Natural killer cell (primary cell): ENCODE measurements around the gene GRM2. TPM values are rescaled to one million over a fixed set of nuclear protein-coding genes. Genes with fewer than 3 reads are reported as not detected.

Source experiments
- ATAC-seq, 3 donors: fragments of 150-1000 bp in 2 of 3; fragments of 200-7000 bp in 1 of 3; cut with Tn5 transposase; 1 replicate in 1 of 3; 2 replicates in 2 of 3; pipeline ENCODE4 v1.10.0; 2021; ENCODE audit warnings: mild to moderate bottlenecking in 2 of 3, moderate library complexity in 2 of 3
- DNase-seq, 2 donors: peaks; one replicate each; pipeline versions ENCODE4 v3.0.0 to v3.0.0-alpha.2; 2013 to 2021; ENCODE audit warnings: mixed read lengths in 1 of 2
- H3K27ac ChIP-seq: one replicate; pipeline ENCODE4 v1.5.1; 2013; ENCODE audit warnings: mild to moderate bottlenecking, low read length
- H3K27me3 ChIP-seq: one replicate; pipeline ENCODE4 v1.6.1; 2013; ENCODE audit warnings: low read length; ENCODE audit not compliant: control insufficient read depth, insufficient read depth
- H3K36me3 ChIP-seq: one replicate; pipeline ENCODE4 v1.6.1; 2013; ENCODE audit warnings: low read length; ENCODE audit not compliant: control insufficient read depth, insufficient read depth
- H3K4me1 ChIP-seq: one replicate; pipeline ENCODE4 v1.6.1; 2013; ENCODE audit warnings: low read length; ENCODE audit not compliant: control insufficient read depth, insufficient read depth
- H3K4me3 ChIP-seq: one replicate; pipeline ENCODE4 v1.5.1; 2013; ENCODE audit warnings: low read length
- H3K9me3 ChIP-seq: one replicate; pipeline ENCODE4 v1.6.1; 2013; ENCODE audit warnings: low read length; ENCODE audit not compliant: control insufficient read depth, insufficient read depth
- H3K27ac Mint-ChIP-seq, 2 donors: one replicate each; pipeline ENCODE4 v1.8.0; 2022; ENCODE audit warnings: mild to moderate bottlenecking in 2 of 2, mixed read lengths in 2 of 2, moderate library complexity in 1 of 2
- H3K27me3 Mint-ChIP-seq, 2 donors: one replicate each; pipeline ENCODE4 v1.8.0; 2022; ENCODE audit warnings: low read depth in 2 of 2, mixed read lengths in 2 of 2
- H3K36me3 Mint-ChIP-seq: one replicate; pipeline ENCODE4 v1.8.0; 2022; ENCODE audit warnings: mixed read lengths
- H3K4me1 Mint-ChIP-seq, 2 donors: one replicate each; pipeline ENCODE4 v1.8.0; 2022; ENCODE audit warnings: mixed read lengths in 2 of 2
- H3K4me3 Mint-ChIP-seq: one replicate; pipeline ENCODE4 v1.8.0; 2022; ENCODE audit warnings: mild to moderate bottlenecking, moderate library complexity, mixed read lengths
- H3K9me3 Mint-ChIP-seq, 2 donors: one replicate each; pipeline ENCODE4 v1.8.0; 2022; ENCODE audit warnings: mixed read lengths in 2 of 2
- WGBS: methylation state at CpG from one replicate; pipeline ENCODE4 v1.1.7; 2013; ENCODE audit warnings: missing lambda C conversion rate; ENCODE audit not compliant: insufficient coverage; 5-methylcytosine and 5-hydroxymethylcytosine counted together
- intact Hi-C: fragments of 100-400 bp; cut with micrococcal nuclease; formaldehyde crosslinking; loops from one replicate; pipeline ENCODE4 v1.14.2; 2022
- total RNA-seq, 4 donors: library from RNA; stranded (reverse); fragments of 120-200 nt in 1 of 4; gene quantifications; one replicate each; pipeline versions ENCODE4 v1.2.3 to v1.2.4, GENCODE V29; 2013 to 2022
- TF ChIP-seq, protein P1 (sequence below): fragments of 200-600 bp; IDR thresholded peaks from one replicate; pipeline ENCODE4 v1.8.0; 2022; ENCODE audit warnings: antibody characterized with exemption

Gene GRM2
- total RNA-seq, 3 donors from 2014 or later (not counting 1 experiment from before 2014, with no cell fraction given), result 5.6 to 8.0 (median 7.4) TPM

DNA sequence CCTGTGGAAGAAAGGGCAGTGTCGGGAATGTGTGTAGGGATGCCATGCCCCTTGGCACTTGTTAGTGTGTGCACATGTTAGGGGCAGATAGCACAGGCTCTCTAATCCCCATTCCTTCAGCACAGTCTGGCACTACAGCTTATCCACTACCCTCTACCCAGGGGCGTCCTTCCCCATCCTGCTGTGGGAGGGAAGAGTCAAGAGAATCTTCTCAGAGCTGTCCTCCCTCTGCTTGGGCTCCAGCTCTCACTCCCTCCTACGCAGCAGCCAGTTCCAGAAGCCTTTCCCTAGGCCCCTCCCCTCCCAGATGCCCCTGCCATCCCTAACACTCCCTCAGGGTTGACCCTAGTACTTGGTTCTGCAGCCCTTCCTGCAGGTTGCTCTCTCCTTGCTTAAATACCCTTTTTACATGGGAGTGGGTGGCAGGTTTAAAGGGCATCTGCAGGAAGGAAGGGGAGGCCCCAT lies 815 bp upstream of the GRM2 start:
- TF ChIP-seq, protein P1, sequence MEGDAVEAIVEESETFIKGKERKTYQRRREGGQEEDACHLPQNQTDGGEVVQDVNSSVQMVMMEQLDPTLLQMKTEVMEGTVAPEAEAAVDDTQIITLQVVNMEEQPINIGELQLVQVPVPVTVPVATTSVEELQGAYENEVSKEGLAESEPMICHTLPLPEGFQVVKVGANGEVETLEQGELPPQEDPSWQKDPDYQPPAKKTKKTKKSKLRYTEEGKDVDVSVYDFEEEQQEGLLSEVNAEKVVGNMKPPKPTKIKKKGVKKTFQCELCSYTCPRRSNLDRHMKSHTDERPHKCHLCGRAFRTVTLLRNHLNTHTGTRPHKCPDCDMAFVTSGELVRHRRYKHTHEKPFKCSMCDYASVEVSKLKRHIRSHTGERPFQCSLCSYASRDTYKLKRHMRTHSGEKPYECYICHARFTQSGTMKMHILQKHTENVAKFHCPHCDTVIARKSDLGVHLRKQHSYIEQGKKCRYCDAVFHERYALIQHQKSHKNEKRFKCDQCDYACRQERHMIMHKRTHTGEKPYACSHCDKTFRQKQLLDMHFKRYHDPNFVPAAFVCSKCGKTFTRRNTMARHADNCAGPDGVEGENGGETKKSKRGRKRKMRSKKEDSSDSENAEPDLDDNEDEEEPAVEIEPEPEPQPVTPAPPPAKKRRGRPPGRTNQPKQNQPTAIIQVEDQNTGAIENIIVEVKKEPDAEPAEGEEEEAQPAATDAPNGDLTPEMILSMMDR, result no peak
- Histone ChIP-seq H3K27me3 (no peaks in the 10 kb centered on the region), H3K9me3 (no peaks in the 10 kb centered on the region), H3K4me1 (no peaks in the 10 kb centered on the region), H3K27ac (no peak overlapping the region), H3K4me3 (no peak overlapping the region), H3K36me3 (peaks cover 31% of the 10 kb centered on the region)
- H3K4me1 Mint-ChIP-seq, result peaks cover 16 to 36% of the 10 kb centered on the region in 2 donors
- no peaks in the 10 kb centered on the region for H3K9me3 Mint-ChIP-seq
- no peaks in the 10 kb centered on the region for H3K36me3 Mint-ChIP-seq
- ATAC-seq (no peak), DNase-seq (no peak)
- H3K27ac Mint-ChIP-seq, result no peak overlapping the region
- no peak overlapping the region for H3K4me3 Mint-ChIP-seq
- no peaks in the 10 kb centered on the region for H3K27me3 Mint-ChIP-seq
- intact Hi-C loops, result no loop called here
- 93% methylated on average over 1 of the region's 3 CpGs for WGBS

DNA sequence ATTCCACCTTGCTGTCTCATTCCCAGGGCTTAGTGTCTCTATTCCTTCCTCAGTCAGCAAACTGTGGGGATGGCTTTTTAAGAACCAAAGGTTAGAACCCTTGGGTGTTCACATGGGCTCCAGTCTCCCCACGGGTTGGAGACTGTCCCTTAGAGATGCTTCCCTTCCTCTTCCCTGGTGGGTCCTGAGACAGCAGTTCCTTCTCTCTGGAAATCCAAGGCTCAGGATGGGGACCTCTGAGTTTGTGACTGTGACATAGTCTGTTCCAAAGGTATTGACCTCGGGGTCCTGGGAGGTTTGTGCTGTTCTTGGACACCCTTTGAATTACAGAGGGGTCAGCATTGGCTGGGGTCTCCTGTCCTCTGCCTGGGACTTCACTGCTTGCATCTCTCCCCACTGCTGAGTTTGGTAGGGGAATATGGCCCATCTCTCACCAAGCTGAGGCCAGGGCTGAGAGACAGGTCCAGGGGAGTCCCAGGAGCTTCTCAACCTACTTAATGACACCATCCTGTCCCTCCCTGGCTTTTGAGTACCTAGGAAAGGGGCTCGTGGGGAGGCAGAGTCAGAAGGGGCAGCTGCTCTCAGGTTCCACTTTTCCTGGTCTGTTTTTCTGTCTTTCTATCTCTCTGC lies 1.5 kb downstream of the GRM2 start:
- TF ChIP-seq, protein P1, result no peak
- Mint-ChIP-seq H3K36me3 (no peaks in the 10 kb centered on the region), H3K27ac (peak overlapping the region in 1 of 2 donors; percentile 82), H3K9me3 (no peaks in the 10 kb centered on the region), H3K27me3 (no peaks in the 10 kb centered on the region), H3K4me1 (peaks cover 16 to 36% of the 10 kb centered on the region in 2 donors), H3K4me3 (no peak overlapping the region)
- H3K9me3 ChIP-seq, result no peaks in the 10 kb centered on the region
- DNase-seq (no peak), ATAC-seq (no peak)
- H3K27ac ChIP-seq, result no peak overlapping the region
- no peak overlapping the region for H3K4me3 ChIP-seq
- H3K36me3 ChIP-seq, result peaks cover 14% of the 10 kb centered on the region
- intact Hi-C loops, result no loop called here
- no peaks in the 10 kb centered on the region for H3K27me3 ChIP-seq
- 70% methylated on average over 3 of the region's 3 CpGs for WGBS
- H3K4me1 ChIP-seq, result no peaks in the 10 kb centered on the region

DNA sequence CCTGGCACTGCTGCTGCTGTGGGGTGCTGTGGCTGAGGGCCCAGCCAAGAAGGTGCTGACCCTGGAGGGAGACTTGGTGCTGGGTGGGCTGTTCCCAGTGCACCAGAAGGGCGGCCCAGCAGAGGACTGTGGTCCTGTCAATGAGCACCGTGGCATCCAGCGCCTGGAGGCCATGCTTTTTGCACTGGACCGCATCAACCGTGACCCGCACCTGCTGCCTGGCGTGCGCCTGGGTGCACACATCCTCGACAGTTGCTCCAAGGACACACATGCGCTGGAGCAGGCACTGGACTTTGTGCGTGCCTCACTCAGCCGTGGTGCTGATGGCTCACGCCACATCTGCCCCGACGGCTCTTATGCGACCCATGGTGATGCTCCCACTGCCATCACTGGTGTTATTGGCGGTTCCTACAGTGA lies 2.1 kb downstream of the GRM2 start:
- no peak overlapping the region for H3K4me3 Mint-ChIP-seq
- Histone ChIP-seq H3K9me3 (no peaks in the 10 kb centered on the region), H3K27ac (no peak overlapping the region), H3K27me3 (no peaks in the 10 kb centered on the region), H3K4me1 (no peaks in the 10 kb centered on the region), H3K36me3 (peaks cover 8% of the 10 kb centered on the region), H3K4me3 (no peak overlapping the region)
- intact Hi-C loops, result no loop called here
- DNase-seq (peak in 1 of 2 donors; percentile 11), ATAC-seq (no peak)
- peaks cover 16 to 37% of the 10 kb centered on the region in 2 donors for H3K4me1 Mint-ChIP-seq
- no peaks in the 10 kb centered on the region for H3K9me3 Mint-ChIP-seq
- H3K27me3 Mint-ChIP-seq, result no peaks in the 10 kb centered on the region
- peak overlapping the region in 1 of 2 donors; percentile 82 for H3K27ac Mint-ChIP-seq
- TF ChIP-seq, protein P1, result no peak
- 95% methylated on average over 17 of the region's 17 CpGs for WGBS
- H3K36me3 Mint-ChIP-seq, result no peaks in the 10 kb centered on the region

- Histone ChIP-seq H3K9me3 (no peaks in the 10 kb centered on the region), H3K27ac (no peak overlapping the region), H3K36me3 (peaks cover 4% of the 10 kb centered on the region), H3K4me1 (no peaks in the 10 kb centered on the region), H3K27me3 (no peaks in the 10 kb centered on the region), H3K4me3 (no peak overlapping the region)
- intact Hi-C loops, result no loop called here
- TF ChIP-seq, protein P1, result no peak
- ATAC-seq, result no peak
- 43% methylated on average over 4 of the region's 4 CpGs for whole genome bisulfite sequencing
- H3K27me3 Mint-ChIP-seq, result no peaks in the 10 kb centered on the region
- no peaks in the 10 kb centered on the region for H3K36me3 Mint-ChIP-seq
- H3K9me3 Mint-ChIP-seq, result no peaks in the 10 kb centered on the region
- no peak for DNase-seq
- H3K4me1 Mint-ChIP-seq, result peaks cover 16 to 37% of the 10 kb centered on the region in 2 donors
- peak overlapping the region; percentile 74 to 82 for H3K27ac Mint-ChIP-seq
- H3K4me3 Mint-ChIP-seq, result no peak overlapping the region
These were observed 2.8 kb downstream of the GRM2 start for GRCh38 chr3:51709675-51710074.
